Naive thymus-derived CD8-positive, alpha-beta T cell (primary cell): ENCODE measurements around the gene CALML6. TPM values are rescaled to one million over a fixed set of nuclear protein-coding genes. Genes with fewer than 3 reads are reported as not detected.
"Not testable (repeated sequence)": the region's sequence is repeated elsewhere in the genome, so short reads cannot be mapped to it uniquely, and the experiment has no call there.

ENCODE experiments used
- ATAC-seq, 2 donors: fragments of 150-1000 bp; cut with Tn5 transposase in 1 of 2; sonication (Bioruptor Pico), chemical (Tn5 transposase) in 1 of 2; 1 replicate in 1 of 2; 2 replicates in 1 of 2; pipeline ENCODE4 v1.10.0; 2021; ENCODE audit warnings: mild to moderate bottlenecking in 2 of 2, moderate library complexity in 2 of 2
- POLR2A ChIA-PET: fragments of 350-600 bp; sonication (Branson Sonifier 250); formaldehyde crosslinking; loops from one replicate; lab custom pipeline; 2021; ENCODE audit warnings: antibody characterized with exemption; lab: Charles Lee
- DNase-seq, 10 donors: peaks; one replicate each; pipeline versions ENCODE4 v3.0.0 to v3.0.0-alpha.2; 2020 to 2022
- H3K27ac Mint-ChIP-seq, 10 donors: one replicate each; pipeline ENCODE4 v1.8.0; 2020 to 2022; ENCODE audit warnings: mild to moderate bottlenecking in 10 of 10, mixed read lengths in 10 of 10, moderate library complexity in 4 of 10, inconsistent platforms in 1 of 10
- H3K27me3 Mint-ChIP-seq, 5 donors: one replicate each; pipeline ENCODE4 v1.8.0; 2021 to 2022; ENCODE audit warnings: mixed read lengths in 5 of 5
- H3K36me3 Mint-ChIP-seq, 3 donors: one replicate each; pipeline ENCODE4 v1.8.0; 2020 to 2022; ENCODE audit warnings: mixed read lengths in 3 of 3, mild to moderate bottlenecking in 2 of 3, inconsistent platforms in 1 of 3
- H3K4me1 Mint-ChIP-seq, 4 donors: one replicate each; pipeline ENCODE4 v1.8.0; 2021 to 2022; ENCODE audit warnings: mixed read lengths in 4 of 4
- H3K4me3 Mint-ChIP-seq, 10 donors: one replicate each; pipeline ENCODE4 v1.8.0; 2020 to 2022; ENCODE audit warnings: mild to moderate bottlenecking in 10 of 10, mixed read lengths in 10 of 10, moderate library complexity in 6 of 10, inconsistent platforms in 1 of 10
- H3K9me3 Mint-ChIP-seq, 9 donors: one replicate each; pipeline ENCODE4 v1.8.0; 2020 to 2022; ENCODE audit warnings: mixed read lengths in 9 of 9, mild to moderate bottlenecking in 3 of 9, inconsistent platforms in 1 of 9, moderate library complexity in 1 of 9
- polyA plus RNA-seq, 3 donors: library from polyadenylated mRNA; unstranded; fragments of 300-500 nt; fragmentation: Illumina TruSeq; gene quantifications; one replicate each; pipeline ENCODE4 v1.2.3, GENCODE V29; 2021
- total RNA-seq, 8 experiments: library from RNA in 2 of 8; stranded (reverse) in 2 of 8; gene quantifications; one replicate each; pipeline ENCODE4 v1.2.3 and lab custom pipeline; 2021 to 2026

The CALML6 gene
- total and polyA plus RNA-seq, 5 experiments from 2014 or later: 1.4 to 1.6 TPM; not detected in 3

DNA sequence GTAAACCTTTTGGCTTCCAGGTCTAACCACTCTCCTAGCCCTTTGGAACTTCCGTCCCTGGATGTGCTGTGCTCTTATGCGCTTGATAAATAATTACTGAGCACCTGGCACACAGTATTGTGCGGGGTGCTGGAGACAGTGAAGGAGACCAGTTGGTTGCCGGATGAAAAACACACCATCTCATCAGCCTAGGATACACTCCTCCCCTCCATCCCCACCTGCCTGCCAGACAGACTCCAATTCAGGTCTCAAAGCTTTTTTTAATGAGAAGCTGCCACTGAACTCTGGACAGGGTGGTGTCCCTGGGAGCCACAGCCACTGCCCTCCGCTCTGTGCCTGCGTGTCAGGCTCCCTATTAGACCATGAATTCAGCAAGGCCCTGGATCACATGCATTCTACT is 33.3 kb upstream of the CALML6 start:
- POLR2A ChIA-PET: interaction anchor here (0.6 to 1.2 kb wide), 2 partner anchors 25 to 161 kb away, joined by 3 to 4 read pairs; no protein-coding TSS in a partner anchor

DNA sequence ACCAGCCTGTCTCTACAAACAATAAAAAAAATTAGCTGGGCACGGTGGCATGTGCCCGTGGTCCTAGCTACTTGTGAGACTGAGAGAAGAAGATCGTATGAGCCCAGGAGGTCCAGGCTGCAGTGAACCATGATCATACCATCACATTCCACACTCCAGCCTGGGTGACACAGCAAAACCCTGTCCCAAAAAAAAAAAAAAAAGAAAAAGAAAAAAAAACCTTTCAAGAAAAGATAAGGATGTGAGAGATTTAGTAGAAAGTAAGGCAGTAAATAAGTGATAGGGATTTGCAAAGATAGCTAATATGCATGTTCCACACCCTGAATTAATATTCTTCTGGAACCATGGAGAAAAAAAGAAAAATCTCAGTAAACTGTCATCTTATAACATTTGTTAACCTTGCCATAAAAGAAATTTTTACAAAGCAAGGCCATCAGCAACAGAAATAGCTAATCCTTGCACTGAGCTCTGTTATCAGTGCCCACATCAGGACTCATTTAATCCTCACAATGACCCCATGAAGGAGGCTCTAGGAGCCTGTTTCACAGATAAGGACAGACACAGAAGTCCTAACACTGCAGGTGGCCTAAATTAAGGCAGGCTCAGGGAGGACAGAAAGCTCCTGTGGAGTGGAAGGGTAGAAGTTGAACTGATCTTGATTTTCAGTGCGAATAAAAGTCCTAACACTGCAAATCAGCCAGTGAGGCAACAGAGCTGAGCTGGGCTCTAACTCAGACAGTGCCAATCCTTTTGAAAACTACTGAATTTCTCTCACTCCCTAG is 31.8 kb upstream of the CALML6 start:
- H3K4me3 Mint-ChIP-seq: peak overlapping the region in 7 of 10 donors; percentile 18 to 75 (median 58)
- H3K27me3 Mint-ChIP-seq: no peaks in the 10 kb centered on the region
- H3K9me3 Mint-ChIP-seq: no peaks in the 10 kb centered on the region
- no peak for DNase-seq
- peaks cover 0 to 38% (median 7%) of the 10 kb centered on the region in 3 donors for H3K36me3 Mint-ChIP-seq
- peaks cover 35 to 86% (median 74%) of the 10 kb centered on the region in 4 donors for H3K4me1 Mint-ChIP-seq
- POLR2A ChIA-PET: interaction anchor here (0.7 to 1.2 kb wide), 3 partner anchors 157 to 476 kb away, joined by 3 to 4 read pairs (median 3); no protein-coding TSS in a partner anchor
- ATAC-seq: peak in 1 of 2 donors; percentile 22
- peak overlapping the region in 7 of 10 donors; percentile 22 to 66 (median 46) for H3K27ac Mint-ChIP-seq

More for the DNA sequence above, 33.3 kb upstream of the CALML6 start:
- H3K9me3 Mint-ChIP-seq: no peaks in the 10 kb centered on the region
- H3K36me3 Mint-ChIP-seq: peaks cover 0 to 45% (median 7%) of the 10 kb centered on the region in 3 donors
- H3K27ac Mint-ChIP-seq: peak overlapping the region in 7 of 10 donors; percentile 3 to 79 (median 75)
- peaks cover 35 to 83% (median 71%) of the 10 kb centered on the region in 4 donors for H3K4me1 Mint-ChIP-seq
- peak overlapping the region in 7 of 10 donors; percentile 15 to 73 (median 57) for H3K4me3 Mint-ChIP-seq
- H3K27me3 Mint-ChIP-seq: no peaks in the 10 kb centered on the region
- ATAC-seq (no peak), DNase-seq (no peak)

DNA sequence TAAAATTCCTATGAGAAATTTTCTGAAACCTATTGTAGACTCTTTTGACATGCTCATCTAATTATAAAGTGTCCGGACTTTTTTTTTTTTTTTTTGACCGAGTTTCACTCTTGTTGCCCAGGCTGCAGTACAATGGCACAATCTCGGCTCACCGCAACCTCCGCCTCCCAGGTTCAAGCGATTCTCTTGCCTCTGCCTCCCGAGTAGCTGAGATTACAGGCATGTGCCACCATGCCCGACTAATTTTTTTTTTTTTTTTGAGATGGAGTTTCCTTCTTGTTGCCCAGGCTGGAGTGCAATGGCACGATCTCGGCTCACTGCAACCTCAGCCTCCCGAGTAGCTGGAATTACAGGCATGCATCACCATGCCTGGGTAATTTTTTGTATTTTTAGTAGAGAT is 31.2 kb upstream of the CALML6 start:
- POLR2A ChIA-PET: interaction anchor here (0.7 kb wide), 2 partner anchors 34 to 160 kb away, joined by 3 read pairs; no protein-coding TSS in a partner anchor
- not testable (repeated sequence) for H3K27me3 Mint-ChIP-seq, ATAC-seq, H3K9me3 Mint-ChIP-seq, DNase-seq
- Mint-ChIP-seq H3K4me1 (peaks cover 32 to 86% (median 74%) of the 10 kb centered on the region in 4 donors), H3K36me3 (peaks cover 0 to 32% (median 1%) of the 10 kb centered on the region in 3 donors), H3K4me3 (peak overlapping the region in 8 of 10 donors; percentile 11 to 75 (median 41)), H3K27ac (peak overlapping the region in 7 of 10 donors; percentile 22 to 71 (median 46))

GRCh38 chr1:1889090-1889750 is 25.8 kb upstream of the CALML6 start:
- DNase-seq: no peak
- H3K4me3 Mint-ChIP-seq: peak overlapping the region; percentile 59 to 92 (median 85)
- H3K36me3 Mint-ChIP-seq: peaks cover 0 to 10% (median 1%) of the 10 kb centered on the region in 3 donors
- no peaks in the 10 kb centered on the region for H3K27me3 Mint-ChIP-seq
- no peaks in the 10 kb centered on the region for H3K9me3 Mint-ChIP-seq
- POLR2A ChIA-PET: interaction anchor here (0.7 to 0.8 kb wide), 2 partner anchors 19 to 312 kb away, joined by 3 to 4 read pairs; no protein-coding TSS in a partner anchor
- peak overlapping the region; percentile 62 to 94 (median 86) for H3K27ac Mint-ChIP-seq
- no peak for ATAC-seq
- H3K4me1 Mint-ChIP-seq: peaks cover 24 to 62% (median 59%) of the 10 kb centered on the region in 4 donors

DNA sequence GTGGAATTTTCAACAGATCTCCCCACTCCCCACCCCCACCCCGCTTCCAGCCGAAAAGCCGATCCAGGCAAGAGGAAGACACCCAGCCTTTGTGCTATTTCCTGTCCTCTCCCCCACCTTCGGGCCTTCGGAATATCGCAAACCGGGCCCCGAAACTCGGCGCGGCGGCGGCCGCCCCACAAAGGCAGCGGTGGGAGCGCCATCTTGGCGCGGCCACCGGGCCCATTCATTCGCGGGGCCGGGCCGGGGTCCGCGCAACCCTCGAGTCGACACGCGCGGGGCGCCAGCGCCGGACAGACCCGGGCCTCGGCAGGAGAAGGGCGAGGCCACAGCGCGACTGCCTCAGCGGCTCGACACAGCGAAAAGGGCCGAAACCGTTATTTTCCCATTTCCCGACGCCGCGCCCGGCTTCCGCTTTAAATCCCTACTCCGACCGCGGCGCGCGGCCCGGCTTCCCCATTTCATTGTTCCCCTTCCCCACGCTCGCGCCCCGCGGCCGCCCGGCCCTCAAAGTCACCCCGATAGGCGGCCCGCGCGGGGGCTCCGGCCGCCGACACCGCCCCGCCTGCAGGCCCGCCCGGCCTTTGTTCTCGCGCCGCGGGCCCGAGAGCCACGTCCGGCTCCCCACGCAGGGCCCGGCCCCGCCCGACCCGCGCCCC is 25.1 kb upstream of the CALML6 start:
- peak; percentile 17 to 31 for ATAC-seq
- Mint-ChIP-seq H3K27ac (peak overlapping the region; percentile 62 to 94 (median 88)), H3K4me3 (peak overlapping the region; percentile 59 to 92 (median 85))

DNA sequence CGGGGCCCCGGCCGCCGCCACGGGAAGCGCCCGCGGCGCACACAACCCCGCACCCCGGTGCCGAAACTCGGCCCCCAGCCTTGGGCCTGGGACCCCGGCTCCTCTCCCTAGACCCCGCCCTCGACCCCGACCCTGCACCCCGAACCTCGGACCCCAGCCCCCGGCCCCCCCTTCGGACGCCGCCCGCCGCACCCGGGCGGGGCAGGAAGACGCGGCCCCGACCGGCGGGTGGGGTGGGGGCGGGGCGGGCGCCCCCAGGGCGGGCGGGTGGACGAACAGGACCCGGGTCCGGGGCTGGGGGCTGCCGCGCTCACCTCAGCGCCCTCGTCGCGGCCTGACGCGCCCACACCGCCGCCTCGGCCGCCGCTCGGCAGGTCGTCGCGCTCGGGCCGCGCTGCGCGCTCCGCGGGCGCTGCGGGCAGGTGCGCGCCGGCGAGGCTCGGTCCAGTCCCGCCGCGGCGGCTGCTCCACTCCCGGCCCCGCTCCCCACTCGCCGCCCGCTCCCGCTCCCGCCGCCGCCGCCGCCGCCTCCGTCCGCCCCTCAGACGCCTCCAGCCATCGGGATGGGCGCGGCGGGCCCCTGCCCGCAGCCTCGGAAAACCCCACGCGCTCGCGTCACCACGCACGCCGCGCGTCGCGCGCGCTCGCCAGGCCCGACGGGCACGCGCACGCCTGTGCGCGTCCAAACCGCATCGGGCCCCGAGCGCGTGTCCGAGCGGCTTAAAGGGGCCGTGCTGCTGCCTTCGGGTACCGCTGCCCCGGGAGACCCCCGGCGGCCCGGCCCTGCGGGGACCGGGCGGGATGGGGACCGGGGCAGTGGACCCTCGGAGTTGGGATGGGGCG is 24.3 kb upstream of the CALML6 start, which contains the start of gene GNB1:
GNB1 (minus strand) TSS at position 582 of the 843 bp plus-strand sequence. CDS start 65,634 bp downstream, outside the sequence.
- peaks cover 0 to 7% (median 1%) of the 10 kb centered on the region in 3 donors for H3K36me3 Mint-ChIP-seq
- H3K27me3 Mint-ChIP-seq: no peaks in the 10 kb centered on the region
- peak; percentile 79 to 94 (median 89) for DNase-seq
- H3K4me3 Mint-ChIP-seq: peak within 1 kb of the TSS; percentile 80 to 96 (median 93)
- no peaks in the 10 kb centered on the region for H3K9me3 Mint-ChIP-seq
- H3K4me1 Mint-ChIP-seq: peaks cover 31 to 72% (median 67%) of the 10 kb centered on the region in 4 donors
- H3K27ac Mint-ChIP-seq: peak within 1 kb of the TSS; percentile 89 to 99 (median 96)
- POLR2A ChIA-PET: interaction anchor here (1.2 to 2.3 kb wide), 8 partner anchors 11 to 260 kb away, joined by 4 to 25 read pairs (median 7); no protein-coding TSS in a partner anchor
- peak; percentile 61 to 73 for ATAC-seq

More for the DNA sequence above, 25.1 kb upstream of the CALML6 start:
- Mint-ChIP-seq H3K36me3 (peaks cover 0 to 7% (median 1%) of the 10 kb centered on the region in 3 donors), H3K4me1 (peaks cover 29 to 64% (median 63%) of the 10 kb centered on the region in 4 donors), H3K27me3 (no peaks in the 10 kb centered on the region), H3K9me3 (no peaks in the 10 kb centered on the region)
- POLR2A ChIA-PET: interaction anchor here (0.7 to 0.8 kb wide), 2 partner anchors 18 to 313 kb away, joined by 3 to 4 read pairs; no protein-coding TSS in a partner anchor
- DNase-seq: peak in 8 of 10 donors; percentile 23 to 43 (median 40)

GRCh38 chr1:1891349-1892078 is 23.5 kb upstream of the CALML6 start:
- POLR2A ChIA-PET: interaction anchor here (0.5 to 2.3 kb wide), 9 partner anchors 10 to 261 kb away, joined by 3 to 25 read pairs (median 6); no protein-coding TSS in a partner anchor
- H3K4me1 Mint-ChIP-seq: peaks cover 30 to 69% (median 64%) of the 10 kb centered on the region in 4 donors
- H3K27ac Mint-ChIP-seq: peak overlapping the region; percentile 89 to 99 (median 96)
- DNase-seq: peak in 7 of 10 donors; percentile 18 to 89 (median 73)
- H3K4me3 Mint-ChIP-seq: peak overlapping the region; percentile 80 to 96 (median 93)
- no peaks in the 10 kb centered on the region for H3K9me3 Mint-ChIP-seq
- ATAC-seq: peak; percentile 56 to 59
- H3K36me3 Mint-ChIP-seq: peaks cover 0 to 5% (median 1%) of the 10 kb centered on the region in 3 donors
- no peaks in the 10 kb centered on the region for H3K27me3 Mint-ChIP-seq

DNA sequence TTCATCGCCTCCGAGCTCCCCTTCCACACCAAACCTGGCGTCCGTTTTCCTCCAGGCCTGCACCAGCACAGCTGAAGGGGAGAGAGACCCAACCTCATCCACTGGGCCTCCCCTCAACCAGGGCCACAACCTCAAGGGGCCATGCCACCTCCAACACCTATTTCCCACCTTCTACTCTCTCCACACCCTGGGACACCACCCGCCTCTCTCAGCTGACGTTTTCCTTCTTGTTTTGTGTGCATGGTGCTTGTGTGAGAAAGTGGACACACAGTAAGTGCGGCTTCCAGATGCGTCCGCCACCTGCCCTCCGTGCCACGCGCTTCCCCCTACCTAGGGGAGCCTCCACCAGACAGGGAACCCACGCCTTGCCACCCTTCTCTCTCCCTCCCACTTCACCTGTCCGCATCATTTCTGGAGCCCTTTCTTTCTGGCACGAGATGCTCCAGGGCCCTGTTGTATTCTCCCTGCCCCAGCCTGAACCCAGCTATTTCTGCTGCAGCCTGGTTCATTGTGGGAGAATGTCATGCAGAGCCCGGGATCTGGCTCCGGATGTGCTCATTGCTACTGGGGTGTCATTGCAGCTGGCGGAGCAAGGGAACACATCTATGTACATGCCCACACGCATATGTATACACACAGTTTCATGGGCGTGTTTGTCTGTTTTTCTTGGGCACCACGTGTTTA is 22.8 kb upstream of the CALML6 start:
- peaks cover 29 to 64% (median 61%) of the 10 kb centered on the region in 4 donors for H3K4me1 Mint-ChIP-seq
- no peaks in the 10 kb centered on the region for H3K9me3 Mint-ChIP-seq
- H3K36me3 Mint-ChIP-seq: peaks cover 0 to 5% (median under 1%) of the 10 kb centered on the region in 3 donors
- ATAC-seq (no peak), DNase-seq (peak in 3 of 10 donors; percentile 17 to 42 (median 31))
- no peaks in the 10 kb centered on the region for H3K27me3 Mint-ChIP-seq
- peak overlapping the region; percentile 89 to 99 (median 96) for H3K27ac Mint-ChIP-seq
- peak overlapping the region; percentile 80 to 96 (median 93) for H3K4me3 Mint-ChIP-seq
- POLR2A ChIA-PET: interaction anchor here (0.5 to 2.3 kb wide), 10 partner anchors 9 to 262 kb away, joined by 3 to 25 read pairs (median 6); no protein-coding TSS in a partner anchor

GRCh38 chr1:1892763-1893120 is 22.3 kb upstream of the CALML6 start:
- ATAC-seq (no peak), DNase-seq (no peak)
- Mint-ChIP-seq H3K4me1 (peaks cover 28 to 58% (median 56%) of the 10 kb centered on the region in 4 donors), H3K4me3 (peak overlapping the region; percentile 80 to 96 (median 93)), H3K9me3 (no peaks in the 10 kb centered on the region), H3K27ac (peak overlapping the region; percentile 89 to 99 (median 96)), H3K36me3 (peaks cover 0 to 5% (median 0%) of the 10 kb centered on the region in 3 donors), H3K27me3 (no peaks in the 10 kb centered on the region)
- POLR2A ChIA-PET: interaction anchor here (0.7 to 2.3 kb wide), 4 partner anchors 13 to 262 kb away, joined by 3 to 25 read pairs (median 8); no protein-coding TSS in a partner anchor
